ENCODE results near the gene ZNF322. TPM values are rescaled to one million over a fixed set of nuclear protein-coding genes. Genes with fewer than 3 reads are reported as not detected.

The ZNF322 gene
- total and polyA plus RNA-seq, 2 experiments from 2014 or later: 16.1 to 18.1 TPM

DNA sequence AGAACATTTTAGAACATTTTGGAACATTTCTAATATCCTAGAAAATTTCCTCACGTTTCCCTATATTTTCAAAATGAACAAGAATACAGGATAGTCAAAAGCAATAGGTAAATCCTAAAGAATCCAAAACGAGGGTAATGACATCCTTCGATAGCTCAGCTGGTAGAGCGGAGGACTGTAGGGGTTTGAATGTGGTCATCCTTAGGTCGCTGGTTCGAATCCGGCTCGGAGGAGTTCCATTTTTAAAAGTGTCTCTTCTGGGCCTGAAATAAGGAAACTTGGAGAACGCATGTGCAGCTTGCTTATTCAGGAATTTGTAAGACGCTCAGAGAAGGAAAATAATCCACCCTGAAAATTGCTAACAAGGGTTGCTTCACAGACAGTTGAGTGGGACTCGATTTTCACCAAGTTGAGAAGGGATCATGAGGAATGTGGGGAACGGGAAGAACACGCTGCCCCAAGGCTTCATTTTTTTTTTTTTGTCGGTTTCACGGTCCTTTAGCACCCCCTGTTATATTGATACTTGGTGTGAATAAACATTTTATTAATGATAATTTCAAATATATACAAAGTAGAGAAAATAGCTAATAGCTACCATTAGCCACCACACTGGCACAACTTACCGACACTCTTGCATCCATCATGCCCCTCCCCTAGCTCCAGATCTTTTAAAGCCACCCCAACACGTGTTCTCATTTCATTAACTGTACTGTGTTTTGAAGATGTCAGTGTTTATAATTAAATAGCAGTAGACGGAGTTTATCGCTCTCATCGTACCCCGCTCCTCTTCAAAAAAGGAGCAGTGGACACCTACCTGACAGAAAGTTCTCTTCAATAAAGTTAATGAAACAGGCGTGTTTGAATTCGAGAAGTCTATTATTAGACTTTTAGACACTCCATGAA is 64.6 kb downstream of the ZNF322 start:
- H3K9me3 ChIP-seq (ENCODE audit: low read depth): no peaks in the 10 kb centered on the region
- H3K27me3 ChIP-seq: peaks cover 22% of the 10 kb centered on the region
- H3K36me3 ChIP-seq: peaks cover 5% of the 10 kb centered on the region
- no peak overlapping the region for H3K27ac ChIP-seq
- TF ChIP-seq CTCF (IDR thresholded peaks at IDR 0.05; ENCODE audit: low read depth, low read length): no peak
- H3K4me3 ChIP-seq: peak overlapping the region; percentile 64
- DNase-seq (ENCODE audit: low read depth in 1 of 2, low spot score in 1 of 2): peak in 1 of 2 donors; percentile 64
- H3K4me1 ChIP-seq (ENCODE audit: low read depth): no peaks in the 10 kb centered on the region

- no peak for DNase-seq (ENCODE audit: low read depth in 1 of 2, low spot score in 1 of 2)
- Histone ChIP-seq H3K4me3 (no peak overlapping the region), H3K9me3 (ENCODE audit: low read depth) (no peaks in the 10 kb centered on the region), H3K27me3 (peaks cover 22% of the 10 kb centered on the region), H3K36me3 (peaks cover 5% of the 10 kb centered on the region), H3K4me1 (ENCODE audit: low read depth) (no peaks in the 10 kb centered on the region), H3K27ac (no peak overlapping the region)
- no peak for TF ChIP-seq CTCF (IDR thresholded peaks at IDR 0.05; ENCODE audit: low read depth, low read length)
These were observed 65.4 kb downstream of the ZNF322 start for GRCh38 chr6:26594131-26594498.

DNA sequence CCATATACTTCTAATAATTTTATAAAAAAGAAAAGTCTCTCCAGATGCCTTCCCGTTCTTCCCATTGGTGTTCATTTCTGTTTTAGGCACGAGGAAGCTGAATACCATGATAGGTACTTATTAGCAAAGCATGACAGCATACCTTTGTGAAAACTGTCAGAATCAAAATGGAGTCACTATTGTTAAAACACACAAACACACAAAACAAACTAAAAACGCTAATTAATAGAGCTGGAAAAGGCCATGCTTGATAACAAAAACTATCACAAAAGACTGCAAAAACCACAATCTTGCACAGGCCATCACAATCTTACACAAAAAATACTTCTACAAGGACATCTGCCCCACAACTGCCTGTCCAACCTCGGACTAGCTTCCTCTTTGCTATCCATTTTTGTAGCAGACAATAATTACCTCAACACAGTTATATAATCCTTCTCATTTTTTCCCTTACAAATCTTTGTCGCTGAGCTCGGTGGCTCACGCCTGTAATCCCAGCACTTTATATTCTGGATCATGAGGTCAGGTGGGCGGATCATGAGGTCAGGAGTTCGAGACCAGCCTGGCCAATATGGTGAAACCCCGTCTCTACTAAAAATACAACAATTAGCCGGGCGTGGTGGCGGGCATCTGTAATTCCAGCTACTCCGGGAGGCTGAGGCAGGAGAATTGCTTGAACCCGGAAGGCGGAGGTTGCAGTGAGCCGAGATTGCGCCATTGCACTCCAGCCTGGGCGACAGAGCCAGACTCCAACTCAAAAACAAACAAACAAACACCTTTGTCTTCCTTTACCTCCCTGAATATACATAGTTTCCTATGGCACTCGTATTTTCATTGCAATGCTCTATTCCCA is 66.0 kb downstream of the ZNF322 start:
- Histone ChIP-seq H3K36me3 (peaks cover 2% of the 10 kb centered on the region), H3K27ac (no peak overlapping the region), H3K4me3 (no peak overlapping the region), H3K4me1 (ENCODE audit: low read depth) (no peaks in the 10 kb centered on the region), H3K9me3 (ENCODE audit: low read depth) (no peaks in the 10 kb centered on the region), H3K27me3 (peaks cover 22% of the 10 kb centered on the region)
- TF ChIP-seq CTCF (IDR thresholded peaks at IDR 0.05; ENCODE audit: low read depth, low read length): no peak
- no peak for DNase-seq (ENCODE audit: low read depth in 1 of 2, low spot score in 1 of 2)

DNA sequence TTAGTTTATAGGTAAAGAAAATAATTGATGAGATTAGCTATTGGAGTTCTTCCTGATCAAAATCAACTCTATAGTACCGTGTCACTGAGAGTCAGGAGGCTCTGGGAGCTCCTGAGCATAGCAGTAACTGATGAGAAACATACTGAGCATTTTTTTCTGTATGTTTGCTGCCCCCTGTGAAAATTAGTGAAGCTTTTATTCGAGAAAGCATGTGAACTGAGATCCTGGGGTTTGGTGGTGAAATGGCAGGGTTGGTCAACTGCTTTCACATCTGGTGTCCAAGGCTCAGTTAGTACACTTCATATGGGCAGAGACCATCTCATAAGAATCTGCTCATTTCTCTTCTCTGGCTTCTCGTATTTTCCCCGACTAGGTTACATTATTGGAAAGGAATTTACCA is 66.9 kb downstream of the ZNF322 start:
- peak in 1 of 2 donors; percentile 18 for DNase-seq (ENCODE audit: low read depth in 1 of 2, low spot score in 1 of 2)
- Histone ChIP-seq H3K27ac (no peak overlapping the region), H3K36me3 (no peaks in the 10 kb centered on the region), H3K27me3 (peaks cover 22% of the 10 kb centered on the region), H3K4me3 (no peak overlapping the region), H3K4me1 (ENCODE audit: low read depth) (no peaks in the 10 kb centered on the region), H3K9me3 (ENCODE audit: low read depth) (no peaks in the 10 kb centered on the region)
- no peak for TF ChIP-seq CTCF (IDR thresholded peaks at IDR 0.05; ENCODE audit: low read depth, low read length)

DNA sequence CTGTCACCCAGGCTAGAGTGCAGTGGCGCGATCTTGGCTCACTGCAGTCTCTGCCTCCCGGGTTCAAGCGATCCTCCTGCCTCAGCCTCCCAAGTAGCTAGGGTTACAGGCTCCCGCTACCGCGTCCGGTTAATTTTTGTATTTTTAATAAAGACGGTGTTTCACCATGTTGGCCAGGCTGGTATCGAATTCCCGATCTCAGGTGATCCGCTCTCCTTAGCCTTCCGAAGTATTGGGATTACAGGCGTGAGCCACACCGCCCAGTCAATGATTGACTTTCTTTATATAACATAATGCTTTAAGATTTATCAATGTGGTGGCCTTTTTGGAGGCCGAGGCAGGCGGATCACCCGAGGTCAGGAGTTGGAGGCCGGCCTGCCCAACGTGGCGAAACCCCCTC is 70.6 kb downstream of the ZNF322 start:
- Histone ChIP-seq H3K27me3 (peaks cover 44% of the 10 kb centered on the region), H3K4me1 (ENCODE audit: low read depth) (no peaks in the 10 kb centered on the region)

More for the DNA sequence above, 70.6 kb downstream of the ZNF322 start:
- H3K9me3 ChIP-seq (ENCODE audit: low read depth): no peaks in the 10 kb centered on the region
- TF ChIP-seq CTCF (IDR thresholded peaks at IDR 0.05; ENCODE audit: low read depth, low read length): no peak
- no peaks in the 10 kb centered on the region for H3K36me3 ChIP-seq
- no peak overlapping the region for H3K27ac ChIP-seq
- H3K4me3 ChIP-seq: no peak overlapping the region
- no peak for DNase-seq (ENCODE audit: low read depth in 1 of 2, low spot score in 1 of 2)

Other genes with a start within 250 kb of the ZNF322 start
- 0.14 and 1.4 TPM in 2 replicates for gene BTN3A3, start 219.2 kb downstream of the ZNF322 start, total RNA-seq
- gene BTN3A3, start 219.2 kb downstream of the ZNF322 start, polyA plus RNA-seq: 2.9 TPM in 1 of 2 replicates, not detected in the other
- 16.0 and 18.9 TPM in 2 replicates for gene BTN2A1, start 201.8 kb downstream of the ZNF322 start, total RNA-seq
- 21.2 and 27.2 TPM in 2 replicates for gene BTN2A1, start 201.8 kb downstream of the ZNF322 start, polyA plus RNA-seq
- gene BTN1A1, start 159.4 kb downstream of the ZNF322 start, total RNA-seq: not detected in 2 replicates
- gene BTN1A1, start 159.4 kb downstream of the ZNF322 start, polyA plus RNA-seq: 0.14 and 0.35 TPM in 2 replicates
- gene HMGN4, start 121.4 kb downstream of the ZNF322 start, total RNA-seq: 56.6 and 57.1 TPM in 2 replicates
- gene HMGN4, start 121.4 kb downstream of the ZNF322 start, polyA plus RNA-seq: 54.7 and 62.4 TPM in 2 replicates
- gene ABT1, start 62.8 kb downstream of the ZNF322 start, total RNA-seq: 21.2 and 25.4 TPM in 2 replicates
- 27.0 and 30.2 TPM in 2 replicates for gene ABT1, start 62.8 kb downstream of the ZNF322 start, polyA plus RNA-seq

Measured in cardiac muscle cell (in vitro differentiated cells and primary cell).